AG20443 (cell line): ENCODE data around the gene LARP4B.

Experiments
- DNase-seq: peaks from one replicate; pipeline ENCODE4 v3.0.0; 2012; ENCODE audit warnings: low spot score, mixed read lengths

Gene LARP4B

DNA sequence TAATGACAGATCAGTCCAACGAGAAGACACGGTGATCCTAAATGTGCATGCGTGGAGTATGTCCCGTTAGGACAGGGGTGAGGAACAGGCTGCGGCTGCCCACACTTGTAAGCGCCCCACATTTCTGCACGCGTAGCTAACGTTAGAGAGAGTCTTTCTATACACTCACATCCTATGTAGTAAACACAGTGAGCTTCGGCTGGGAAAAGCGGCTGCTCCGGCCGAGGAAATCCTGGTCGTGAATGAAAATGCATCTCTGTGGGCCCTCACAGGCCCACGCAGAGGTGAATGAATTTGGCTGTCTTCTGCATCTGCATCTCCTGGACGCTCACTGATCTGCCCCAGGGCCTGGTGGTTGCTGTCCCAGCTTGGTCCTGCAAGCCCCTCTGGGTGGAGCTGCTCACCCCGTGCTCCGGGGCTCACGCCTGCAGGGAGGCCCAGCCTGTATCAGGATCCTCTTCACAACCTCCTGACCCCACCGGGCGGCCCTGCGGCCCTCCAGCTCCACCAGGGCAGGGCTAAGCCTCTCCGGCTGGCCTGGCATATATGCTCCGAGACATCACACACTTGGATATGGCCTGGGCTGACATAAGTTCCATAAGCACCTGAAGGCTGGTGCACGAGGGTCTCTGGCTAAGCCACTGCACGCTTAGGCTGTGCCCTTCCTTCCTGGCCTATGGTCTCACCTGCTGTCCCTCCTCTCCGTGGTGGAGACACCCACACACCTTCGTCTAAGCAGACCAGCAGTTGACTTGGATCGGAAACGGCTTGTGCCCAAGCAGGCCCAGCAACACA lies 124.1 kb downstream of the LARP4B start:
- no peak for DNase-seq

GRCh38 chr10:806451-807162 lies 124.9 kb downstream of the LARP4B start:
- DNase-seq, result no peak

DNA sequence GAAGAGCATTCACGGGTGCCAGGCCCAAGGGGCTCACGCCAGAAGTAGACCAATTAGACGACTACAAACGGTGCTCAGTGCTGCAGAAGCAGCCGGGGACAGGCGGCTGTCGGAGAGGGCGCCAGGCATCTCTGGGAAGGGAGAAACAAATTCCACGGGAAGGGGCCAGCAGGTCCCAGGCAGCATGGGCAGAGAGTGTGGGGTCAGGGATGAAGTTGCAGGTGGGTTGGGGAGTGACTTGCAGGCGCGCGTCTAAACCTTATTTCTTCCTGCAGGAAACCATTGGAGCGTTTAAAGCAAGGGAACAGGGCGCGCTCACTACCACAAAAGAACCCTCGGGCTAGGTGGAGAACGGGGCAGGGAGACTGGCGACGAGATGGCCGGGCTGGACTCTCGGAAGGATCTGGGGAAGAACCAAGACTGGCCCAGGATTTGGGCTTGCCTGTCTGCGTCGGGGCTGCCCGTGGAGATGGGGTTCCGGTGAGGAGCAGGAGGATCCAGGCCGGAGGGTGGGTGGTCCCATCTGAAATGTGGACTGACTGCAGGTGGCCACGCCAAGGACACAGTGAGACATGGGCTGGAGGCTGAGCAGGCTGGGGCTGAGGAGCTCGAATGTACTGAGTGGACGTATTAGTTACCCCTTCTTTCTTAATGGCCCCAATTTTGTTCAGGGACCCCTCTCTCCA lies 125.7 kb downstream of the LARP4B start:
- DNase-seq, result no peak

GRCh38 chr10:804787-805619 lies 126.5 kb downstream of the LARP4B start:
- no peak for DNase-seq

- DNase-seq, result no peak
Measured at GRCh38 chr10:804191-804781, 127.2 kb downstream of the LARP4B start.

GRCh38 chr10:803041-803741 lies 128.3 kb downstream of the LARP4B start:
- DNase-seq, result no peak

GRCh38 chr10:802506-802905 lies 129.0 kb downstream of the LARP4B start:
- DNase-seq, result no peak

DNA sequence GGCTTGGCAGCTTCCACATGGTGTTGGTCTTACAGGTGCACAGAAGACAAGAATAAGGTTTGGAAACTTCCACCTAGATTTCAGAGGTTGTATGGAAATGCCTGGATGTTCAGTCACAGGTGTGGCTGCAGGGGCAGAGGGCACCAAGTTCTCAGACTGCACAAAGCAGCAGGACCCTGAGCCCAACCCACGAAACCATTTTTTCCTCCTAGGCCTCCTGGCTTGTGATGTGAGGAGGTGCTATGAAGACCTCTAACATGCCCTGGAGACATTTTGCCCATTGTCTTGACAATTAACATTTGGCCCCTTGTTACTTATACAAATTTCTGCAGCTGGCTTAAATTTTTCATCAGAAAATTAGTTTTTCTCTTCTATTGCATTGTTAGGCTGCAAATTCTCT lies 134.3 kb downstream of the LARP4B start:
- no peak for DNase-seq

DNA sequence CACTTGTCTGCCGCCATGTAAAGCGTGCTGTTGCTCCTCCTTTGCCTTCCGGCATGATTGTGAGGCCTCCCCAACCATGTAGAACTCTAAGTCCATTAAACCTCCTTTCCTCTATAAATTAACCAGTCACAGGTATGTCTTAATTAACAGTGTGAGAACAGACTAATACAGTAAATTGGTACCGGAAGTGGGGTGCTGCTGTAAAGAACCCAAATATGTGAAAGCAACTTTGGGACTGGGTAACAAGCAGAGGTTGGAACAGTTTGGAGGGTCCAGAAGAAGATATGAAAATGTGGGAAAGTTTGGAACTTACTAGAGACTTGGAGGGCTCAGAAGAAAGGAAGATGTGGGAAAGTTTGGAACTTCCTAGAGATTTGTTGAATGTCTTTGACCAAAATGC lies 135.3 kb downstream of the LARP4B start:
- DNase-seq, result no peak

GRCh38 chr10:794382-794956 lies 137.0 kb downstream of the LARP4B start:
- DNase-seq, result peak; percentile 57

GRCh38 chr10:792792-793100 lies 138.8 kb downstream of the LARP4B start:
- no peak for DNase-seq

- no peak for DNase-seq
Measured at GRCh38 chr10:792083-792791, 139.3 kb downstream of the LARP4B start.

- no peak for DNase-seq
Measured at GRCh38 chr10:791639-792038, 139.9 kb downstream of the LARP4B start.

- no peak for DNase-seq
Measured at GRCh38 chr10:790821-791551, 140.5 kb downstream of the LARP4B start.

DNA sequence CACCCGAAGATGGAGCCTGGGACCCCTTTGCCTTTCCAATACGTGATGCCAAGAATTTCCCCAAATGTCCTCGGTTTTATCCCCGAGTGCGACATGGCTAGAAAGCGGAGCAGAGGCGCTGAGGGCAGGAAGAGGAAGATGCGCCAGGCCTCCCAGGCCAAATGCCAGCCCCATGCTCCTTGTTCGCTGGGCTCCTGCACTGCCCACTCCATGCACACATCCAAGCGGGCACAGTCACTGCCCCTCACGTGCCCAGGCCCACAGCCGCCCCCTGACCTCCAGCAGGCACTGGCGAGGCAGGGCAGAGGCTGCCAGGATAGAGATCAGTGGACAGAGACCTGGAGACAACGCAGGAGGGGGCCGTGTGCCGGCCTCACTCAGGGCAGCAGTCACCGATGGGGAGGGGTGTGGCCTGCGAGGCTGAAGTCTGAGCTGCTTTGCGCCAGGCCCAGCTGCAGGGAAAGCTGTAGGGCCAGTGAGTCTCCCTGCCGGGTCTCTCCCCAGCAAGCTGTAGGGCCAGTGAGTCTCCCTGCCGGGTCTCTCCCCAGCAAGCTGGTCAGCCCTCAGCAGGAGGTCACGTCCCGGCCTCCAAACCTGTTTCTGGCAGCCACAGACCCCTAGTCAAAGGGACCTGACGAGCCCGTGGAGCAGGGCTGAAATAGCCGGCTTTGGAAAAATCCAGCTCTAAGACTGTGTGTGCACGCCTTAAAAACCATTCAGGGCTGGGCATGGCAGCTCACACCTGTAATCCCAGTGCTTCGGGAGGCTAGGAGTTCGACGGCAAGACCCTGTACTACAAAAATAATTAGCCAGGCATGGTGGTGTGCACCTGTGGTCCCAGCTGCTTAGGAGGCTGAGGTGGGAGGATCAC lies 141.4 kb downstream of the LARP4B start:
- no peak for DNase-seq

DNA sequence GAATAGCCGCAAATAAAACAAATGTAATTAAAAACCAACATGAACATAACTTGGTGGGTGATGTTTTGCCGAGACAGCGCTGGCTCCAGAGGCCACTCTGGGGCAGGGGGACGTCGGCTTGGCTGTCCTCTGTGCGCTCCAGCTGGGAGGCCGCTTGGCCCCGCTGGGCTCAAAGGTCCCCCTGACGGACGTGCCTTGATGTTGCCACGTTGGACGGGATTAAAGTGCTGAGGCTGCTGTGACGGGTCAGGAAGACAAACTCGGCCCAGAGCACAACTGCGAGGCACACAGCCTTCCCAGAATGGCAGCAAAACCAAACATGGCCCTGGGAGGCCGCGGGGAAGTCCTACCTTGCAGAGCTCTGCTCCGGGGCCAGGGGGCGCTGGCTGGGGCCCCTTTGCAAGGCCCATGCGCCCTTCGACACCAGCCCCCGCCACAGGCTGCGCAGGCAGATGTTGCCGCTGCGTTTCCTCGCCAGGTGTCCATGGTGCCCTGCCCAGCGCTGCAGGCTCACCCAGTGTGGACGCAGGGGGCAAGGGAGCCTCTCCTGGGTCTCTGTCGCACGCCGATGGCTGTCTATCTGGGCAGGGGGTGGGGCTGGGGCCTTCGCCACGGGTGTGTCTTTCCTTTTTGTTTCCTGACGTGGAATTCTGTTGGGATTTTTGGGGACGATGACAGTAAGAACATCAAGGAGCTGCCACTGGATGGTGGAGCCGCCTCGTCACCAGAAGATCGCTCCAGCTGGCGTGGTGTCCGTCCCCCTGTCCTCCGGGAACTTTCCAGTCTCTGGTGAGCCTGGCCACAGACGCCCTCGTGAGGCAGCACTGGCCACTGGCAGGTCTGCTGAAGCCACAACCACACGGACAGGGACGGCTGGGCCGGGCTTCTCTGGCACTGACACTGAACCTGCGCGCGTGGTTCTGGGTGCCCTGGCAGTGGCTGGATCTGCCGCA lies 142.4 kb downstream of the LARP4B start:
- peak; percentile 89 for DNase-seq

DNA sequence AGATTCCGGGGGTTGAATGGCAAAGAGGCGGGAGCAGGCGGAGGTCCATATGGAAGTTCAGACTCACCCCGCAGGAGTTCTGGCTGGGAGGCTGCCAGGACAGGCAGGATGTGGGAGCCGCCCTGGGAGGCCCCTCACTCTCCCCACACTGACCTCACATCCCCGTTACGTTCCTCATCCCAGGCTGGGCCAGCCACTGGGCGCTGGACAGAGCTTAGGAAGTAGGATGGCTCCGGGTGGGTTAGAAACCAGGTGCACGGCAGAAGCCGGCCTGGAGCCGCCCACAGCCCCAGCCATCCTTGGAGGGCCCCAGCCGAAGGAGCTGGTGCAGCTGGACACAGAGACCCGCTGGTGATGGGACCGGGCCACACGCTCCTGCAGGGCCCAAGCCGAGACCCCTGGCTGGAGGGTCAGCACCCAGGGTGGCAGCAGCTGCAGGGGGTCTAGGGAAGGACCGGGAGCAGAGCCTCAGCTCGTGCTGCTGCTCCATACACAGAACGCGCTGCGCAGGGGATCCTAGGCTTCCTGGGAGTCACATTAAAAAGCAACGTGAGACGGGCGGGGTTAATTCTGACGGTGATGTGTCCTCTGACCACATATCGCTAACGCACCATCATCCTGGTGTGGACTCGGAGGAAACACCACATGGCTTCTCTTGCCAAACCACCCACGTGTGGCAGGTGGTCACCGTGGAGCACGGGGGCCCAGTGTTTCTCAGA lies 143.4 kb downstream of the LARP4B start:
- no peak for DNase-seq
